ENCODE measurements around the gene NCAPG.

Gene NCAPG

GRCh38 chr4:17766826-17767458, 43.8 kb upstream of the NCAPG start:
- no peak for DNase-seq (ENCODE audit: low read depth)
- no peak for TF ChIP-seq CTCF (IDR thresholded peaks at IDR 0.05; ENCODE audit: insufficient read depth, low read depth, low read length, missing control alignments)

DNA sequence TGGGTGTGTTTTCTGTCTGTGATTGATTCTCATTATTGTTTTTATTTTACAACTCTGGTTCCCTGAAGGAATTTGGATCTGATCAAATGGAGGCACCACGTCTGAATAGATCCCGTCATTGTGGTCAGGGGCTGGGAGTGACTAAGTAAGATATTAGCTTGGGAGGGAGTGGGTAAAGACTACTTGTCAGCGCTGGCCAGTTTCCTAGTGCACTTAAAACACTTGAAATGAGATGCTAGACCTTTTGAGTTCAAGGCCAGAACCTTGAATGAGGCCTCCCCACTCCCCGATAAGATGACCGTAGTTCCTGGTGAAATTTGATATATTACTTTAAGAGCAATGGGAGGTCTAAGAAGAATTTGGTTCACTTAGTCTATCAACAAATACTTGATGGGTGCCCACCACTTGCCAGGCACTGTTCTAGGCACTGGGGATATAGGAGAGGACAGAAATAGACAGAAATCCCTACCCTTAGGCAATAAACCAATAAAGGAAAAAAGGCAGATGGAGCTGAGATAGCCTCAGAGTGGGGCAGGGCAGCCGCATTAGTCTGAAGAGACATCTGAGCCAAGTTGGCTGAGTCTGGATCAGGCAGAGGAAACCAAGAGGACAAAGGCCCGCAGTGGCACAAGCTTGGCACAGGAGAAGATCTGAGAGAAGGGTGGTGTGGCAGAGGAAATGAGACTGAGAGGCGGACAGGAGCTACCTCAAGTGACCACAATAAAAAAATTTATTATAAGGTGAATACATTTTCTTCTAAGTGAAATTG, 41.2 kb upstream of the NCAPG start:
- no peak for DNase-seq (ENCODE audit: low read depth)
- TF ChIP-seq CTCF (IDR thresholded peaks at IDR 0.05; ENCODE audit: insufficient read depth, low read depth, low read length, missing control alignments), result no peak
- H3K4me3 ChIP-seq (ENCODE audit: low read depth, low read length), result no peak overlapping the region

More at GRCh38 chr4:17766826-17767458, 43.8 kb upstream of the NCAPG start:
- no peak overlapping the region for H3K4me3 ChIP-seq (ENCODE audit: low read depth, low read length)

DNA sequence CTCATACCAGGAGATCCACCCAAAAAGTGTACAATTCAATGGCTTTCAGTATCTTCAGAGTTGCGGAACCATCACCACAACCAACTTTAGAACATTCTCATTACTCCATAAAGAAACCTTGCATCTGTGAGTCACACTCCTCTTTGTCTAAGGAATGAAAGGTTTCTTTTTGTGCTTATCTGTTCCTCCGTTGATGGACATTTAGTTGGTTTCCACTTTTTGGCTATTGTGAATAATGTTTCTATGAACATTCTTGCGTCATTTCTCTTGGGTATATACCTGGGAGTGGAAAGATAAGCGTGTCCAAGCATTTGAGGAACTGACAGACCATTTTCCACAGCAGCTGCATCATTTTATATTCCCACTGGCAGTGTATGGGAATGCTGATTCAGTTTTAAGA, 39.9 kb upstream of the NCAPG start:
- no peak for TF ChIP-seq CTCF (IDR thresholded peaks at IDR 0.05; ENCODE audit: insufficient read depth, low read depth, low read length, missing control alignments)
- no peak for DNase-seq (ENCODE audit: low read depth)
- H3K4me3 ChIP-seq (ENCODE audit: low read depth, low read length), result no peak overlapping the region

- H3K4me3 ChIP-seq (ENCODE audit: low read depth, low read length), result no peak overlapping the region
- no peak for TF ChIP-seq CTCF (IDR thresholded peaks at IDR 0.05; ENCODE audit: insufficient read depth, low read depth, low read length, missing control alignments)
- no peak for DNase-seq (ENCODE audit: low read depth)
These were observed 39.4 kb upstream of the NCAPG start for GRCh38 chr4:17771284-17771908.

- H3K4me3 ChIP-seq (ENCODE audit: low read depth, low read length), result no peak overlapping the region
- no peak for DNase-seq (ENCODE audit: low read depth)
- TF ChIP-seq CTCF (IDR thresholded peaks at IDR 0.05; ENCODE audit: insufficient read depth, low read depth, low read length, missing control alignments), result no peak
These were observed 37.6 kb upstream of the NCAPG start for GRCh38 chr4:17773135-17773698.

DNA sequence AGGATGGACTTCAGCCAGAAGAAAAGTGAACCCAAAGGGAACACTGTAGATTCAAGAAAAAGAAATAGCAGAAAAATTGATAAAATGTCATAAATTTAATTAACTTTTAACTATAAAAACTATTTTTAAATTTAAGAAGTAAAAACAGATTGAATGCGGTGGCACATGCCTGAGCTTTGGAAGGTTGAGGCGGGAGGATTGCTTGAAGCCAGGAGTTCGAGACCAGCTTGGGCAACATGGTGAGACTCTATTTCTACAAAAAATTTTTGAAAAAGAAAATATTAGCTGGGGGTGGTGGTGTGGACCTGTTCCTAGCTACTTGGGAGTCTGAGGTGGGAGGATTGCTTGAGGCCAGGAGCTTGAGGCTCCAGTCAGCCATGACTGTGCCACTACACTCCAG, 32.3 kb upstream of the NCAPG start:
- no peak for TF ChIP-seq CTCF (IDR thresholded peaks at IDR 0.05; ENCODE audit: insufficient read depth, low read depth, low read length, missing control alignments)
- no peak overlapping the region for H3K4me3 ChIP-seq (ENCODE audit: low read depth, low read length)
- no peak for DNase-seq (ENCODE audit: low read depth)

Measured in GM12865 (cell line).